HG02943 (cell line): ENCODE results near the gene CPPED1.
"Not testable (repeated sequence)": the region's sequence is repeated elsewhere in the genome, so short reads cannot be mapped to it uniquely, and the experiment has no call there.

ENCODE experiments used
- ATAC-seq: cut with Tn5 transposase; IDR thresholded peaks from one replicate; pipeline ENCODE4 v1.9.1; 2021; ENCODE audit warnings: mild to moderate bottlenecking, low read depth, moderate library complexity; ENCODE audit not compliant: unreplicated experiment

Gene CPPED1

GRCh38 chr16:12802661-12803060, 1.0 kb downstream of the CPPED1 start:
- no peak for ATAC-seq

GRCh38 chr16:12802048-12802447, 1.6 kb downstream of the CPPED1 start:
- ATAC-seq, result no peak

- ATAC-seq, result no peak
Observed at GRCh38 chr16:12801511-12802042, 2.1 kb downstream of the CPPED1 start.

GRCh38 chr16:12800817-12801216, 2.9 kb downstream of the CPPED1 start:
- no peak for ATAC-seq

GRCh38 chr16:12799996-12800395, 3.7 kb downstream of the CPPED1 start:
- not testable (repeated sequence) for ATAC-seq

GRCh38 chr16:12798846-12799245, 4.8 kb downstream of the CPPED1 start:
- ATAC-seq, result no peak

- ATAC-seq, result no peak
Observed at GRCh38 chr16:12798171-12798570, 5.5 kb downstream of the CPPED1 start.

- ATAC-seq, result no peak
Observed at GRCh38 chr16:12796498-12796897, 7.2 kb downstream of the CPPED1 start.

GRCh38 chr16:12794486-12795387, 8.9 kb downstream of the CPPED1 start:
- no peak for ATAC-seq

- ATAC-seq, result no peak
Observed at GRCh38 chr16:12793865-12794240, 9.8 kb downstream of the CPPED1 start.

GRCh38 chr16:12793120-12793864, 10.4 kb downstream of the CPPED1 start:
- no peak for ATAC-seq

GRCh38 chr16:12792528-12792927, 11.2 kb downstream of the CPPED1 start:
- not testable (repeated sequence) for ATAC-seq

GRCh38 chr16:12791340-12791739, 12.3 kb downstream of the CPPED1 start:
- no peak for ATAC-seq

GRCh38 chr16:12788758-12789157, 14.9 kb downstream of the CPPED1 start:
- no peak for ATAC-seq

GRCh38 chr16:12786081-12786480, 17.6 kb downstream of the CPPED1 start:
- ATAC-seq, result no peak

- ATAC-seq, result no peak
Observed at GRCh38 chr16:12784076-12784475, 19.6 kb downstream of the CPPED1 start.

GRCh38 chr16:12781777-12782176, 21.9 kb downstream of the CPPED1 start:
- ATAC-seq, result no peak

- no peak for ATAC-seq
Observed at GRCh38 chr16:12780467-12780866, 23.2 kb downstream of the CPPED1 start.

GRCh38 chr16:12778726-12779125, 25.0 kb downstream of the CPPED1 start:
- no peak for ATAC-seq

- no peak for ATAC-seq
Observed at GRCh38 chr16:12775656-12776236, 27.9 kb downstream of the CPPED1 start.

GRCh38 chr16:12773221-12773620, 30.5 kb downstream of the CPPED1 start:
- ATAC-seq, result no peak
